Transverse colon (tissue), 4 donors: Measurements from ENCODE around the gene DGKG. TPM values are rescaled to one million over a fixed set of nuclear protein-coding genes. Genes with fewer than 3 reads are reported as not detected.

Experiments
- DNase-seq: peaks from one replicate; pipeline ENCODE4 v3.0.0-alpha.2; 2019
- H3K27ac ChIP-seq, 4 donors: fragments of 200-600 bp; sonication (generic); 2 replicates each; pipeline ENCODE4 v1.5.1; 2016 to 2018; ENCODE audit warnings: inconsistent platforms in 4 of 4
- H3K27me3 ChIP-seq: fragments of 200-600 bp; sonication (generic); 2 replicates; pipeline ENCODE4 v1.5.1; 2017; ENCODE audit warnings: inconsistent platforms
- H3K36me3 ChIP-seq, 4 donors: fragments of 200-600 bp; sonication (generic); 2 replicates each; pipeline ENCODE4 v1.5.1; 2017 to 2019; ENCODE audit warnings: inconsistent platforms in 4 of 4
- H3K4me1 ChIP-seq, 4 donors: fragments of 200-600 bp; sonication (generic); 2 replicates each; pipeline ENCODE4 v1.5.1; 2017 to 2020; ENCODE audit warnings: inconsistent platforms in 4 of 4
- H3K4me3 ChIP-seq, 4 donors: fragments of 200-600 bp; sonication (generic); 1 replicate in 1 of 4; 2 replicates in 3 of 4; pipeline versions ENCODE4 v1.5.1 to v1.6.1; 2017 to 2019; ENCODE audit warnings: inconsistent platforms in 4 of 4
- H3K9me3 ChIP-seq, 2 donors: fragments of 200-600 bp; sonication (generic); 2 replicates each; pipeline ENCODE4 v1.5.1; 2017 to 2019; ENCODE audit warnings: inconsistent platforms in 2 of 2
- EP300 ChIP-seq: sonication (generic); formaldehyde crosslinking; IDR thresholded peaks from one replicate; pipeline ENCODE4 v1.6.1; 2017; ENCODE audit warnings: antibody characterized with exemption, low read depth
- POLR2A ChIP-seq: fragments of 450-650 bp; IDR thresholded peaks from one replicate; pipeline ENCODE4 v1.6.1; 2016; ENCODE audit warnings: antibody characterized with exemption, mild to moderate bottlenecking, moderate library complexity
- POLR2AphosphoS5 ChIP-seq, 3 donors: sonication (generic); formaldehyde crosslinking; IDR thresholded peaks; one replicate each; pipeline ENCODE4 v1.6.1; 2016; ENCODE audit warnings: antibody characterized with exemption in 3 of 3
- WGBS, 2 donors: methylation state at CpG; one replicate each; pipeline ENCODE4 v1.1.5; 2018; ENCODE audit warnings: low coverage in 1 of 2; 5-methylcytosine and 5-hydroxymethylcytosine counted together
- in situ Hi-C, 4 donors: fragments of 200-750 bp; cut with MboI; loops; one replicate each; pipeline versions ENCODE4 v1.15.0 to v1.15.1; 2017; ENCODE audit warnings: low sequenced_read_pairs in 3 of 4, low pct_ligation_motif_present in 1 of 4, low pct_unique_long_range_greater_than_20kb in 1 of 4
- intact Hi-C: fragments of 100-400 bp; cut with DNase I; formaldehyde crosslinking; loops from one replicate; pipeline ENCODE4 v1.15.1; 2023; ENCODE audit warnings: low total_unique reads
- total RNA-seq, 4 donors: library from RNA; depleted of rRNA; stranded (reverse); fragments of >200 nt; gene quantifications; one replicate each; pipeline ENCODE4 v1.1.0, GENCODE V29; 2016
- TF ChIP-seq, protein P1 (sequence below), 5 experiments: fragments of 200-600 bp in 3 of 5; fragments of 450-650 bp in 2 of 5; sonication (generic) in 3 of 5; IDR thresholded peaks; 1 replicate in 2 of 5; 2 replicates in 3 of 5; pipeline ENCODE4 v1.5.1; 2016 to 2017; ENCODE audit warnings: antibody characterized with exemption in 5 of 5, inconsistent platforms in 3 of 5, mild to moderate bottlenecking in 2 of 5, moderate library complexity in 1 of 5

The DGKG gene
- total RNA-seq, 4 donors from 2014 or later, result 1.00 to 2.9 (median 1.8) TPM

DNA sequence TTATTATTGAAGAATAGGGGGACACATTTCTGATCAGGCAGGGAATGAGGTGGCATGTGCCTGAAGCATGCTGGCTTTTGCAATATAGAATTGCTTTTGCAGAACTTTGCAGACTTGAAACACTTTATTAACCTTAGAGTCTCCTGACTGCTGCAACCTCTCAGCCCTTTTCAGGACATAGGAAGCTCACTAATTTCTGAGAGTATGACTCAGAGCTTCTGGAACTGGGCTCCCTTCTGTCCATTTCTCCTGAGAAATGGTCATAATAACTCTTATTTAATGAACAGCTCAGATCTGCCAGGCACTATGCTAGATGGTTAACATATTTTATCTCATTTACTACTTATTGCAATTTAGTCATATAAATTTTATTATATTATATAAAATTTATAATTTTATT lies 38.6 kb upstream of the DGKG start:
- no peak overlapping the region for H3K27ac ChIP-seq
- no peaks in the 10 kb centered on the region for H3K27me3 ChIP-seq
- TF ChIP-seq, protein P1, sequence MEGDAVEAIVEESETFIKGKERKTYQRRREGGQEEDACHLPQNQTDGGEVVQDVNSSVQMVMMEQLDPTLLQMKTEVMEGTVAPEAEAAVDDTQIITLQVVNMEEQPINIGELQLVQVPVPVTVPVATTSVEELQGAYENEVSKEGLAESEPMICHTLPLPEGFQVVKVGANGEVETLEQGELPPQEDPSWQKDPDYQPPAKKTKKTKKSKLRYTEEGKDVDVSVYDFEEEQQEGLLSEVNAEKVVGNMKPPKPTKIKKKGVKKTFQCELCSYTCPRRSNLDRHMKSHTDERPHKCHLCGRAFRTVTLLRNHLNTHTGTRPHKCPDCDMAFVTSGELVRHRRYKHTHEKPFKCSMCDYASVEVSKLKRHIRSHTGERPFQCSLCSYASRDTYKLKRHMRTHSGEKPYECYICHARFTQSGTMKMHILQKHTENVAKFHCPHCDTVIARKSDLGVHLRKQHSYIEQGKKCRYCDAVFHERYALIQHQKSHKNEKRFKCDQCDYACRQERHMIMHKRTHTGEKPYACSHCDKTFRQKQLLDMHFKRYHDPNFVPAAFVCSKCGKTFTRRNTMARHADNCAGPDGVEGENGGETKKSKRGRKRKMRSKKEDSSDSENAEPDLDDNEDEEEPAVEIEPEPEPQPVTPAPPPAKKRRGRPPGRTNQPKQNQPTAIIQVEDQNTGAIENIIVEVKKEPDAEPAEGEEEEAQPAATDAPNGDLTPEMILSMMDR (IDR thresholded peaks at IDR 0.05), result no peak
- TF ChIP-seq EP300, result no peak
- H3K4me1 ChIP-seq, result no peaks in the 10 kb centered on the region
- no peak for DNase-seq
- no peak overlapping the region for H3K4me3 ChIP-seq
- intact Hi-C loops, result no loop called here
- in situ Hi-C loops, result no loop called here
- no peaks in the 10 kb centered on the region for H3K36me3 ChIP-seq
- H3K9me3 ChIP-seq, result no peaks in the 10 kb centered on the region

DNA sequence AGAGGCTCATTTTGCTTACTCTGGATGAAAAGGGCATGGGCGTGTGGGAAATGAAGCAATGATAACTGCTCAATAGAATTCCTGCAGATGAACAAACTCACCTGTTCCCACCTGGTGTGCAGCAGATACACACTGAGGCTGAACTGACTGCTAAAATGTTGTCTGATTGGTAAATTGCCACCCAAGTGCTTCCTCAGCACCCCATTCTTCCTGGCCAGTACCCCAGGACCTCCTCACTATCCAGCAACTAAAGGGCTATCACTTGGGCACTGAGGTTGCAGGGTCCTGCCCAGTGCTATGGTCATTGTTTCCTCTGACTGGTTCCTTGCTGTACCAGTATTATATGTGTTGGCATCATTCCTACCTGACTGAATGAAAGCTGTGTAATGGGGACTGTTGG lies 38.0 kb upstream of the DGKG start:
- intact Hi-C loops, result no loop called here
- in situ Hi-C loops, result no loop called here
- DNase-seq, result no peak
- WGBS, 2 donors, result 43 to 79% methylated on average over 1 of the region's 1 CpG
- Histone ChIP-seq H3K27me3 (no peaks in the 10 kb centered on the region), H3K4me3 (no peak overlapping the region), H3K9me3 (no peaks in the 10 kb centered on the region), H3K36me3 (no peaks in the 10 kb centered on the region), H3K27ac (no peak overlapping the region), H3K4me1 (no peaks in the 10 kb centered on the region)
- TF ChIP-seq, protein P1 (IDR thresholded peaks at IDR 0.05), result no peak
- no peak for TF ChIP-seq POLR2AphosphoS5 (IDR thresholded peaks at IDR 0.05)
- TF ChIP-seq POLR2A, result no peak
- TF ChIP-seq EP300, result no peak

DNA sequence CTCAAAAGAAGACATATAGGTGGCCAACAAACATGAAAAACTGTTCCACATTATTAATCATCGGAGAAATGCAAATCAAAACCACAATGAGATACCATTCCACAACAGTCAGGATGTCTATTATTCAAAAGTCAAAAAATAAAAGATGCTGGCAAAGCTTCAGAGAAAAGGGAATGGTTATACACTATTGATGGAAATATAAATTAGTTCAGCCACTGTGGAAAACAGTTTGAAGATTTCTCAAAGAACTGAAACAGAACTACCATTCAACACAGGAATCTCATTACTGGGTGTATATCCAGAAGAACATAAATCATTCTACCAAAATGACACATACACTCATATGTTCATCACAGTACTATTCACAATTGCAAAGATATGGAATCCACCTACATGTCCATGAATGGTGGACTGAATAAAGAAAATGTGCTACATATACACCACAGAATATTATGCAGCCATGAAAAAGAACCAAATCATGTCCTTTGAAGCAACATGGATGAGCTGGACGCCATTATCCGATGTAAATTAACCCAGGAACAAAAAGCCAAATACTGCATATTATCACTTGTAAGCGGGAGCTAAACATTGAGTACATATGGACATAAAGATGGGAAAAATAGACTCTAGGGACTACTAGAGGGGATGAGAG lies 32.7 kb upstream of the DGKG start:
- WGBS, 2 donors, result 86 to 92% methylated on average over 4 of the region's 4 CpGs
- no peak for TF ChIP-seq POLR2AphosphoS5 (IDR thresholded peaks at IDR 0.05)
- no peak overlapping the region for H3K4me3 ChIP-seq
- intact Hi-C loops, result no loop called here
- no peaks in the 10 kb centered on the region for H3K36me3 ChIP-seq
- H3K9me3 ChIP-seq, result no peaks in the 10 kb centered on the region
- H3K27me3 ChIP-seq, result no peaks in the 10 kb centered on the region
- no peaks in the 10 kb centered on the region for H3K4me1 ChIP-seq
- no peak for DNase-seq
- H3K27ac ChIP-seq, result no peak overlapping the region
- in situ Hi-C loops, result no loop called here

DNA sequence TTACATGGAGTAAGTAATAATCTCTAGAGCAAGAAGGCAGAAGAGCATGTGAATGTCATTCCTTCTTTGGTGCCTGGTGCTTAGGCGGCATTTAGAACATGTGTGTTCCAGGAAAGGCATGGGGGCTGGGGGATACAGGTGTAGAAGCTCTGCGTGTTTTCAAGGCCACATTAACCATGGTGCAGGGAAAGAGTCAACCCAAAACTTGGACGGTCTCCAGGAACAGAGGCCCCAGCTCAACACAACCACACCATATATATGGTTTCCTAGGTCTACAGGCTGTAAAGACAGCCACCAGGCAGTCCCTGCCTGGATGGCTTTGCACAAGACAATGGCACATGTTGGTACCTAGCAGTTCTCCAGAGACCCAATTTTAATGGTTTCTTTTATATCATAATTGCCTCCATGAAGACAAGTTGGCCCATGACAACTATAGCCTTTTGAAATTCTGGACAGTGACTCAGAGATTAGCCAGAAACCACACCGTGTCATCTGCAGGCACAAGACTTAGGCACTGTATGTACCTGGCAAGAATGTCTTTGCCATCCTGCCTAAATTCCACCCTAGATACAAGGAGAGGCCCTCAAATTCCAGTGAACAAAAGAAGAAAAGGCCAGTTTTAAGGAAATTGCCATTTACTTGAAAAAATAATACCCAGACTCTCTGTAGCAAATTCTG lies 25.0 kb upstream of the DGKG start:
- Histone ChIP-seq H3K4me1 (peaks cover 5 to 13% (median 12%) of the 10 kb centered on the region in 4 donors), H3K27ac (no peak overlapping the region), H3K36me3 (no peaks in the 10 kb centered on the region), H3K9me3 (no peaks in the 10 kb centered on the region), H3K27me3 (no peaks in the 10 kb centered on the region), H3K4me3 (no peak overlapping the region)
- 81 to 88% methylated on average over 2 to 4 of the region's 4 CpGs for WGBS, 2 donors
- intact Hi-C loops (no loop called here), in situ Hi-C loops (no loop called here)
- TF ChIP-seq POLR2AphosphoS5 (IDR thresholded peaks at IDR 0.05) (no peak), EP300 (no peak), POLR2A (no peak)
- TF ChIP-seq, protein P1 (IDR thresholded peaks at IDR 0.05), result no peak
- no peak for DNase-seq
